ENCODE measurements around the gene SH3BP2.

Gene SH3BP2

DNA sequence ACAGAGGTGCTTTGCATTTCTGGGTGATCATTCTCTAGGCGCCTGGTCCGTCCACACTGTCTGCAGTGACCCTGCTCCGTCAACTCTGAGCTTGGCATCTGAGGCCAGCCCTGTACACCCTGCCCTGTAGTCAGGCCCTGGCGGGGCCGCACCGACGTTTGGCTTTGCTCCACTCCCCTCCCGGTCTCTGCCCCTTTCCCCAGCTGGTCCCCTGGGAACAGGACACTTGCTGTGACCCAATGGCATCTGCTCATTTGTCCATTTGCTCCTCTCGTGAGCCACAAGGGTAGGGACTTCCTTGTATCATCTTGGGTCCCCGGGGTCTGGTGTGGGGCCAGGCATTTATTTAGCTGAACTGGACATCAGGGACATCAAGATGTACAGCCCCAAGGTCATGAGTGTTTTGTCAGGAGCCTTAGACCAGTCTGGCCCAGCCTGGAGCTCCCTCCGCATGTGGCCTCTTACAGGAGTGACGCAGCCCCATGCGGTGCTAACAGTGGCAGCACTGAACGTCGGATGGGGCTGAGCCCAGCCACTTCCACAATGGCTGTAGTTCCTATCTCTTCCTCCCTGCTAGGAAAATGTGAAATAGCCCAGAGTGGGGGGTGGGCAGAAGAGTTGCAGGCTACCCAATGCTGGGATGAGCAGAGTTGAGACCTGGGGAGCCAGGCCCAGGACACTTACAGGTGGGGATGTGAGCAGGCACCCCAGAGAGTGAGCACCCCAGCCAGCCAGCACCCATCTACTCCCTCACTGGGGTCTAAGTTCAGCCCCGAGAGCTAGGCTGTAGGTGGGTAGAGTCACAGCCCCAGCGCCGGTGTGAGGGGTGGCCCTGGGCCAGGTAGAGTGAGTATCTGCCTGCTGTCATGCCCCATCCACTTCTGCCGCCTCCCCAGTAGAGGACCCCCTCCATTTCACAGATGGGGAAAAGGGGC, 2.0 kb upstream of the SH3BP2 start:
- DNase-seq (ENCODE audit: low spot score), result no peak

DNA sequence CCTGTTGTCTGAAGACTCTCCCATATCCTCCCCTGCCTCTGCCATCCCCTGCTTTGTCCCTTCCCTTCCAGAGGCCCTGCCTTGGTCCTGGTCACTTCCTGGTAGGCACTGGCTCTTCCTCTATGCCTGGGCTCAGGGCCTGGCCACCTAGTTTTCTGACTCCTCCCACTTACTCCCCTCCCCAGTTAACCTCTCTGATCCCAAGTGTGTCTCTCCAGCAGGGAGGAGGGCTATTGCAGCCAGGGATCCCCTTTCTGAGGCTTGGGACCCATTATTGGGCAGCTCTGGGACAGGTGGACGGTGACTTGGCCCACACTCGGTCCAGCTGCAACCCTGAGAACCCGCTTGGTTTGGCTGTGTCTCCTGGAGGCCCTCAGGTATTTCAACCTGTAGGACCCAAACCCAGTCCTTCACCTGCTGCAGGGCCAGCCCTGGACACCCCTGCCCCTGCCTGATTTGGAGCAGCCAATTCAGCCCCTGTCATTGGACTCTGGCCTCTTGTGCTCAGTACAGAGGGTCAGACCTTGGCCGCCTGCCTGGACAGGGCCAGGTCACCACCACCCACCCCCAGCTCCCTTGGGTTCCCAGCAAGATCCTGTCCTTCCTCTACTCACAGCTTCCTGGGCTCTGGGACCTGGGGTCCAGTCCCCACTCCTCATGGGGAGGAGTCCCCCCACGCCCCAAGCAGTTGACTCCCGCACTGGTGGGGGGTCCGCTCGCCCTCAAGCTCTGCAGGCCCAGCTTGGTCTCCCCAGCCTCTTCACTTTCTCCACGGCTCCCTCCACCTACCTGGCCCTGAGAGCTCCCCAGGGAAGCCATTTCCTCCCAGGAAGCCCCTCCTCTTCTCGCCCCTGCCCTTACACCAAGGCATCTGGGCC, 1.1 kb upstream of the SH3BP2 start:
- DNase-seq (ENCODE audit: low spot score), result no peak

DNA sequence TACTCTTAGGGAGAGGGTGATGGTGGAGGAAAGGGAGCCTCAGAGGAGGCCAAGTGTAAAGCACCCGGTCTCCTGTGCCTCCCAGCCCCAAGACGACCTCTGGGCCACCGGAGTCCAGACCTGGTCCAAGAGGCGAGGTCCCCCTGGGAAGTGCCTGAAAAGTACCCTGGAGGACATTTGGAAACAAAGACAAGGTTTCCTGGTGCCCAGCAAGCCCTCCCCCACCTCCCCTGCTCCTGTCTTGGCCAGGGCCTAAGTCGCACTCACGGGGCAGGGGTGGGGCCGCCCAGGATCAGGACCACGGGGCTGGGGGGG, 532 bp upstream of the SH3BP2 start:
- no peak for DNase-seq (ENCODE audit: low spot score)

DNA sequence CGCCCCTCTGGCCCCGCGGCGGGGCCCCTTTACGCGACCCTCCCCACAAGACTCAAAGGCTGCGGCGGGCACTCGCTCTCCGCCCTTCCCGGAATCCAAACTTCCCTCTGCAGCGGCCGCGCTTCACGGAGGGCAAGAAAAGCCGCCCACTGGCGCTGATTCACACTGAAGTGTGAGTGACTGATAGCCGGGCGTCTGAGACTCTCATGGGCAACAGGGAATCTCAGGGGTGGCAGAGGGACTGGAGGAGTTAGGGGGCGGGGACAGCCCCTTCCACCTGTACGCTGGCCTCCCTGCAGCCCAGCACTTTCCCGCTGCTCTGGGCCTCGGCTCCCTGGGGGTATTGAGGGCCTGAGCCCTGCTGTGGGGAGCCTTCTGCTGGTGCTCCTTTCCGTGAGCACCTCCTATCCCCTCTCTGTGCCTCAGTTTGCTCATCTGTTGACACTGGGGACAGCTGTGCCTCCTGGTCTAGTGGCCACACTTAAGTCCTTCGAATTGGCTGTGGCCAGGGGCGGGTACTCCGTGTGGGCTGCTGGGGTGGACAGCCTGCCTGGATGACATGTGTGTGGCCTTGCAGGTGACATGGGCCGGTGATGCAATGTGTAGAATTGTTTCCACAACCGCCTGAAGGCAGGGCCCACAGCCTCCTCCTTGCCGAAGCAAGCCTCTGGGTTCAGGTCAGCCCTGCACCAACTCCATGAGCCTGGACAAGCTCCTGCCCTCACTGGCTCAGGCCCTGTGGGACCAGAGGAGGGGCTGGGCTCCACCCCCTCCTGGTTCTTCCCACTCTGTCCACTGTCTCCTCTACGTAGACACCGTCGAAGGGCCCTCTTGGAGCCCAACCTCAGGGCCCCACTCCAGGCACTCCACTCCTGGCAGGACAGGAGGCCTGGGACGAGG, 951 bp downstream of the SH3BP2 start:
- peak; percentile 63 for DNase-seq (ENCODE audit: low spot score)

DNA sequence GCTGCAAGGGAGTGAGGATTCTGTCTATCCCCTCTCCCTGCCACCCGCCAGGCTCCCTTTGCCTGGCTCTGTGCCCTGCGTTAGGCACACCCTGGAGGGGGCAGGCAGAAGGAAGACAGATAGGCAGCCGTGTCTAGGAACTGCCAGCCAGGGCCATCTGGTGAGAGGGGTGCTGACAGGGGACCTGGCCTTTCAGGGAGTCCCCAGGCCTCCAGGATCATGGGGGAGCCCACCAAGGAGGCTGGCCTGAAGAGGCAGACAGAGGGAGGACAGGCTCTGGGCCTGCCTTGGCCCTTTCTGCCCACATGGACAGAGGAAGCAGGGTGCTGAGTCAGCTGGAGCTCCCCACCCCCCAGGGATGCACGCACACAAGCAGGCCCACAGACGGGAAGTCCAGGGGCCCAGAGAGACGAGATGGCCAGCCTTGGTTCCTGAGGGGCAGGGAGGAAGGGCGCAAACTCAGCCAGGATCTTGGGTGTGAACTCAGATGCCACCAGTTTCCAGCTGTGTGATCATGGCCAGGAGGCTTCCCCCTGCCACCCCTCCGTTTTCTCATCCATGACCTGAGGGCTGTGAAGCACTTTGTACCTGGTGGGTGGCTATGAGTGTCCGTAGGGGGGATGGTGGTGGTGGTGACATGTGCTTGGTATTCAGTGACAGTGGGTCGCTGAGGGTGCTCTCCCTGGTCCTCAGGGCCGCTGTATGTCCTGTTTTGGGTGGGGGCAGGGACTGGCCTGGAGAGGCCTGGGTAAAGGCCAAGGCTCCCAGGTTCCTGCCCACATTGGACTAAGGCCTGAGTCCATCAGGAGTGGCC, 1.8 kb downstream of the SH3BP2 start:
- DNase-seq (ENCODE audit: low spot score), result no peak

DNA sequence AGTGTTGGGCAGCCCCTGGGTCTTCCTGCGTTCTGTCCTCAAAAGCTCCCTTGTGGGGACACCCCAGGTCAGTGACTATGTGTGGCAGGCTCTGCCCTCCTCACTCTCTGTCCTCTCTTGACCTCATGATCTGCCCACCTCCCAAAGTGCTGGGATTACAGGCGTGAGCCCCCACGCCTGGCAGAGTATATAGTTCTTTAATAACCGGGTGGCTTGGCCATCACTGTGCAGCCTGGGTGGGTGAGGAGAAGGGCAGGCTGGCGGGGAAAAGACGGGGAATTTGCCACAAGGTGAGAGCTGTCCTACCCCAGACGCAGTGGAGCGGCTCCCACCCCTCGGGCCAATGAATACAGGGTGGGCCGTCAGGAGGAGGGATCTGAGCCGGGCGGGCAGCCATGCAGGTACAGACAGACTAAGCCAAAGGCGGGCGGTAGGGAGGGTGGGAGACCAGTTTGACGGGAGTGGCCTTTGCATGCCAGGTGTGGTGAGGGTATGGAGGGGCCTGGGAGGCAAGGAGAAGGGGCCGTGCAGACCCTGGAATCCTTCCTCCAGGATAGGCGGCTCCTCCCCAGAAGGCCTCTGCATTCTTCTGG, 2.5 kb downstream of the SH3BP2 start:
- no peak for DNase-seq (ENCODE audit: low spot score)

DNA sequence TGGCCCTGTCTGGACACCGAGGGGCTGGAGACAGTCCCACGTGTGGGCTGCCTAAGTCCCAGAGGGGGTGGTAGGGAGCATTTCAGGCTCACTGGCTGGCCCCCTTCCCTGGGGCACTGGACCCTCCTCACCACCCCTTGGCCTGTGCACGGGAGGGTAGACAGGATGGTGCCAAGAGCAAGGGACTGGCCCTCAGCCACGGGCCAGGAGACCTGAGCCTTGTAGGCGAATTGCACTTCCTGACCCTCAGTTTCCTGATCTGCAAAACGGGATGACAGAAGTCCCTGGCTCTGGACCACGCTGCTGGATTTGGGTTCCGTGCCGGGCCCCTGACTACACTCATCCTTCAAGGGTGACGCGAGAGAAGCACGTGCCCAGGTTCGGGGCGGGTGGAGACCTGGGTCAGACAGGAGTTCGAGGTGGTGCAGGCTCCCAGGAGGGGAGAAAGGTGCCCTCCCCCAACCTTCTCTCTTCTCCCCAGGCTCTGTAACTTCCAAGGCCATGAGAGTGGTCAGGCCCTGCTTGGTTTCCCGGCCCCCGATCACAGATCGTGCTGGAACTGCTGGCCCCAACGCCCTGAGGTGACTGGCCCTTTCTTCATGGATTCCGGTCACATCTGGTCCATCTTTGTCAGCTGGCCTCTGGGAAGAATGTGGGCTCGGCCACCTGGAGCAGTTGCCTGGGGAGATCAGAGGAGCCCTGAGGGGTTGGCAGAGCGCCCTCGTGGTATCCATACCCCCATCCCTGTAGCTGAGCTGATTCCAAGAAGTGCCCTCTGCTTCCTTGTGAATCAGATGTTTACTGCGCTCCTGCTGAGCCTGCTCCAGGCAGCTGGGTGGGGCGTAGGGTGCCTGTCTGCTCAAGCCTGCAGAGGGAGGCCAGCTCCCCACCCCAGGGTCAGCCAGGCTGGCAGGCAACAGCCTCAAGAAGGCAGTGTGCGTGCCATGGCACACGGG, 3.3 kb downstream of the SH3BP2 start:
- DNase-seq (ENCODE audit: low spot score), result no peak

DNA sequence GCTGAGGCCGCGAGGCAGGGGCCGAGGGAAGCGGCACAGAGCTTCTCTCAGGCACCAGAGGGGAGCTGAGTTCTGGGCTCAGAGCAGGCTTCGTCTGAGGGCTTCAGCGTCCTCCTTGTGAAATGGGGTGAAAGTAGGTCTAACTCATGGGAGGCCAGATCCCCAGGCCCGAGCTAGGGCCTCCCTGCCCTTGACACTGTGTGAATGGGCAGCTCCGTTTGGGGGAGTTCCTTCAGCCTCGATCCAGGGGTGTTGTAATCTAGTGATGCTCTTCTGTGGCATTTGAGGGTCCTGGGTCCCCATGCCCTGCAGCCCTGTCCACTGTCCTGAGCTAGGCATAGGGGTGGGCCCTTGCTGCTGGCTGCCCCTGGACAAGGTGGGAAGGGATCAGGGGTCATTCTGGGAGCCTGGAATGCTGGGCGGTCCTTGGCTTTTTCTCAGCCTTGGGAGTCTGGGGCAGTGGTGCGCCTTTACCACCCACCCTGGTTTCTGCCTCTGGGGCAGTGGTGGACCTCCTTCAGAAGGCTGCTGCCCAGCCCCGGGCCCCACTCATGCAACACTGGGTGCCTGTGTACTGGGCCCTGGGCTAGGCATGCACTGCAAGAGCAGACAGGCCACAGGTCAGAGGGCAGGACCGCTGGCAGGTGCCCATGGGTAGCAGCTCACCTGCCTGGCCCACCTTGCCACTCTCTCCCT, 4.1 kb downstream of the SH3BP2 start:
- no peak for DNase-seq (ENCODE audit: low spot score)

DNA sequence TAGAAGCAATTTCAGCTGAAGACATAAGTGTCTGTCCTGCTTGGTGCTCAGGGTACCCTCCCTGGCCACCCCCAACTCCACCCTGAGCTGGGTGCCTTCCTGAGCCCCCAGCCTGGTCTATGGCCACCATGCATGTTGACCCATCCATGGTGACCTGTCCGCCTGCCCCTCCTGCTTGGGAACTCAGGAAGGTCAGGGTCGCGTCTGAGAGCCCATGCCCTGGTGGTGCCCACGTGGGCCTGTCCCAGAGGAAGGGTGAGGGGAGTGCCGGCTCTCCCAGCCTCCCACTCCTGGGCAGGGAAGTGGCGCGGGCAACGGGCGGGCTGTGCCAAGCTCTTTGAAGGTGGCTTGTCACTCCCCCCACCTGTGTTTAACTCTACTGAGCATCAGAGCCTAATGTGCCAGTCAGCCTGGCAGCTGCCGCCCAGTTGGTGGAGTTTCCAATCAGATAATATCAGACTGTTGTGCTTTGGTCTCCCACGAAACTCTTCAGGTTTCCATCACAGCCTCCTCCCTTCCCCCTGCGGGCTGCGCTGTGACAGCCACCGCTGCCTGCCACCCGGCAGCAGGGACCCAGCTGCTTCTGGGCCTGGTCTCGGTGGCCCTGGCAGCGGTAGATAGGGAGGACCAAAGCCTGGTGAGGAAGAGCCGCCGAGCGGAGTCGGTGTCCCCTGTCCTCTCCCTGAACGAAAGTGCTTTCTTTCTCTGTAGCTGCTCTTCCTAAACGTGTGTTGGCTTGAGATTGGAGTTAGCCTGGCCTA, 4.8 kb downstream of the SH3BP2 start:
- DNase-seq (ENCODE audit: low spot score), result no peak

DNA sequence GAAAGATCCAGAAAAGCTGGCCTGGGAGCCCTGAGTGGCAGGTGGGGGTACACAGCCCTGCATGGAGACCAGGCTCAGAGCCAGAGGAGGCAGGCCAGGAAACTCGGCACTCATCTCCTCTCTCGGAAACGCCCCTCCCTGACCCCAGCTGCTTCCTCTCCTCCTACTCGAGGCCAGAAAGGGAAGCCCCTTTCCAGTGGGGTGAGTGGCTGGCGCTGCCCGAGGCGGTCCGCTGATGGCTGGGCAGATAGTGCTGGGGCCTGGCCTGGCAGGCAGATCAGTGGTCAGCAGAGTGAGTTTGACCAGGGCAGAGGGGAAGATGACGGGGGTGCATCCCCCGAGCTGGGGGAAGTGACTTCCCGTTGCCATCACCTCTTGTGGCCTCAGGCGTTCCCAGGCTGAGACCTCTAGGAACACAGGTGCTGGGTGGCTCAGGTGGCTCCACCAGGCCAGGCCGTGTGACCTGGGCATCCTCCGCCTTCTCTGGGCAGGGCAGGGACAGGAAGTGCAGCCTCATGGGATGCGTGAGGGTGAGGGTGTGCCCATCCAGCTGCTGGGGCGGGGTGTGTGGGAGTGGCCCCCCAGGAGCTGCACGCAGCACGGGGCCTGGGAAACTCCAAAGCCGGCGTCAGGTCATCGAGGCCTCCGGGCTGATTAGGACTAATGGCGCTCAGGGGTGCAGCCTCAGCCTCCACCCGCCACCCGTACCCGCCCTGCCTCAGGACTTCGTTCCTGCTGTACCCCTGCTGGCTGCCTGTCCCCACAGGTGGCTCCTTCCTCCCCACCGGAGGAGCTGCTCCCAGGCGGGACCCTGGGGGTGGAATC, 5.7 kb downstream of the SH3BP2 start:
- DNase-seq (ENCODE audit: low spot score), result no peak

DNA sequence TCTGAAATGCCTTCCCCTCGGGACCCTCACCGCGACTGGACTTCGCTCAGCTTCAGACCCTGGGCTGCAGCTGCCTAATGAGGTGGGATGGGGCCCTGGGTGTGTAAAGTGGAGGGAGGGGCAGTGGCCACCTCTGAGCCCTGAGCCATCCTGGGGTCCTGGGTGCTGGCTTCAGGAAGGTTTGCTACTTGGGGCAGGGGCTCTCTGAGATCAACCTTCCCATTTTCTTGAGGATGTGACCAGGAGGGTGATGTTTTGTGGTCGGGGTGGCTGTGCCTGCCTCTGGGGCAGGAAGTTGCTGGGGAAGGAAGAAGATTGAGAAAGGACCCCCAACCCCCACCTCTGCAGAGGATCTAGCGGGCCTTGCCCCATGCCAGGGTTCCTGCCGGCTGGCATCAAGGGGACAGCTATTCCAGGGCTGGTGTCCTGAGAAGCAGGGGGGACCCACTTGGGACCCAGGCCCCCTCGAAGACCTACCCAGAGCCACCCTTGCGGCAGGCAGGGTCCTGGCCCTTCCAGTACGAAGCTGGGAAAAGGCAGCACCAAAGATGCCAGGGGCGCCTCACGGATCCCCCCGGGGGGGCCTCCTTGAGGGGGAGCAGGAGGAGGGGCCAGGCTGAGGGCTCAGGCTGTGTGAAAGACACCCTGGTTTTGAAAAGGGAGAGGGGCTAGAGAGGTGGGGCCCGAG, 6.5 kb downstream of the SH3BP2 start:
- no peak for DNase-seq (ENCODE audit: low spot score)

DNA sequence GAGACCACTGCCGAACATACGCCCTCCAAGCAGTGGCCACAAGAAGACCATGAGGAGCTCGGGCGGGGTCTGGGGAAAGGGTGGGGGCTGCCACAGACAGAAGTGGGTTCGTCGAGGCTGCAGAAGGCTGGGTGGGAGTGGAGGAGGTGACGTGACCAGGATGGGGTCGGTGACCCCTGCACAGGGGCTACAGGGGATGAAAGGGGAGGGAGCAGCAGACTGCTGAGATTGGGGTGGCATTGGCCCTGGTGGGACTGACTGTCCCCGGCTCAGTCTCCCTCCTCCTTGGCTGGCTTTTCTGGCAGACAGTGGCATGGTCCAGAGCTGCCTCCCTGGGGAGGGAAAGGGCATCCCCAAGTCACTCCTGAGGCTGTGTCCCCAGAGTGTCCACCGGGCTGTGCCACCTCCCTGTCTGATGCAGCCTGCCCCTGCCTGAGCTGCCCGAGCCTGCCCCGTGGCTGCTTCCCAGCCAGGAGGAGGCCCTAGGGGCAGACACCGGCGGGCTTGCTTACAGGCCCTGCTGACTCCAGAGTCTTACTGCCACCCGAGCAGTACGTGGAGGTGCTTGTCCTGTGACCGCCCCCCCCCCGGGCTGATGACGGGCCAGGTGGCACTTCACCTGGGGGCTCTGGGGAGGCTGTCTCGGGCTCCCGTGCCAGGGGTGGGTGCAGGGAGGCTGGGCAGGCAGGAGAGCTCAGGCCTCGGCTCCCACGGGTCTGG, 7.2 kb downstream of the SH3BP2 start:
- no peak for DNase-seq (ENCODE audit: low spot score)

DNA sequence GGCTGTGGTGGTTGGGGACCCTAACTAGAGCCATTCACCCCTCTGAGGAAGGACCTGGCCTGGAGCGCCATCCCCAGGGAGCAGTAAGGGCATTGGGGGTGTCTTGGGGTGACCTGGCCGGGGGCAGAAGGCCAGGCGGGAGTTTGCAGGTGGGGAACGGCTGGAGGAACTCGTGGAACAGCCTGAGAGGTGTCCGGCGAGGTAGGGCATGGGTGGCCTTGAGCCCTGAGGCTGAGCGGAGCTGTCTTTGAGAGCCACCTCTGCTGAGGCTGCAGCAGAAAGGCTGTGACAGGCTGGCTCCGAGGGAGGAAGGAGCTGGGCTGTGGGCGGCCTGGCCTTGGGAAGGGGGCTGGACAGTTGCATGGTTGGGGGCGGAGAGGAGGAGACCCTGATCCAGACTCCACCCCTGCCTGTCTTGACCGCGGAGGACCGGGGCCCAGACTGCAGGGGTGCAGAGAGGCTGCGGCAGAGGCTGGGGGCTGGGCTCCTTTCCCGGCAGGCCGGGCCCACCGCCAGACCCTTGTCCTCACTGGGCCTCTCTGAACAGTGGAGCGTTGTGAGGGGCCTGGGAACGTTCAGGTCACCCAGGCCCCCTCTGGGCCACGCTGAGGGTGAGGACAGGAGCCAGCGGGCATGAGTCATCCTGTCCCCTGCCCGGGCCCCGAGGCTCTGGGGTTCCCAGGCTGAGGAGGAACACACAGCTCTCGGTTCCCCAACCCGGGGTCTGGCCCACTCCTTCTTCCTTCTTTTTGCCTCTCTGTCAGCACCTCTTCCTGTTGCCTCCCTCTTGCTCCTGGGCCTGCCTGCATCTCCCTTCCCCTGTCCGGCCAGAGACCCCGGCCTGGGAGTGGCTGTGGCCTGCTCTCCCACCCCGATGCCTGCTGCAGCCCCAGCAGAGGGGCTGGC, 8.1 kb downstream of the SH3BP2 start:
- DNase-seq (ENCODE audit: low spot score), result peak; percentile 69

DNA sequence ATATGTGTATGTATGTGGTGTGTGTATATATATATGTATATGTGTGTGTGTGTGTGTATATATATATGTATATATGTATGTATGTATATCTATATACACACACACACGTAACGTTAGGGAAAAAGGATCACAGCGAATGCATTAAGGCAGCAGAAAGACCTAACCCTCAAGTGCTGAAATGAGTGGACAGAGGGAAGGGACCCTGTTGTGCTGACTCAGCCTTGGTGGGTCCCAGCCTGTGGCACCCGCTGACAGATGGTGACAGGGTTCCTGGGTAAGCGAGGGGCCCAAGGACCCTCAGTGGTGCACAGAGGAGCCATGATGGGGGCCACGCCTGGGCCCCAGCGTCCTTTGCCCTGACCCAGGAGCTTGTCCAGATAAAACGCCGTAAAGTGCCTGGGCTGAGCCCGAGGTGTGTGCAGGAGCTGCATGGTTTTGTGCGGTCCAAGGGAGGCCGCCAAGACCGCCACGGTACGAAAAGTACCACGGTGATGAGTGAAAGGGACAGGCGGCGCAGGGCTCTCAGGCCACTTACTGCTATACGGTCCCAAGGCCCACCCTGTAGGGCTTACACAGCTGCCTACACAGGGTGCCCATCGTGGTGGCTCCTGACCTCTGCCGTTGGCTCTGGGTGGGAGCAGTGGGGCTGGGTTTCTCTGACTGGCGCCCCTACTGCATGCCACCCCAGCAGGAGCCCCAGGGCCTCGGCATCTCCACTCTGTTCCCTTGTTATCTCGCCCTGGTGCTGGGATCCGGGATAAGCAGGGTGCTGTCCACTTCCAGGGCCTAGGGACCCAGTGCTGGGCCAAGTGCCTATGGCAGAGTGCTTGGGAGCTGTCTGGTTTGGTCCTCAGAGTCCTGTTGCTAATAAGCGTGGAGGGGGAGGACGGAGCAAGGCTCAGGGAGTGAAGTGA, 10.0 kb downstream of the SH3BP2 start:
- DNase-seq (ENCODE audit: low spot score), result no peak
